GM18861 (cell line): ENCODE data around the gene HS6ST3.

Source experiments
- ATAC-seq: cut with Tn5 transposase; IDR thresholded peaks from one replicate; pipeline ENCODE4 v1.9.1; 2021; ENCODE audit not compliant: unreplicated experiment

Gene HS6ST3

DNA sequence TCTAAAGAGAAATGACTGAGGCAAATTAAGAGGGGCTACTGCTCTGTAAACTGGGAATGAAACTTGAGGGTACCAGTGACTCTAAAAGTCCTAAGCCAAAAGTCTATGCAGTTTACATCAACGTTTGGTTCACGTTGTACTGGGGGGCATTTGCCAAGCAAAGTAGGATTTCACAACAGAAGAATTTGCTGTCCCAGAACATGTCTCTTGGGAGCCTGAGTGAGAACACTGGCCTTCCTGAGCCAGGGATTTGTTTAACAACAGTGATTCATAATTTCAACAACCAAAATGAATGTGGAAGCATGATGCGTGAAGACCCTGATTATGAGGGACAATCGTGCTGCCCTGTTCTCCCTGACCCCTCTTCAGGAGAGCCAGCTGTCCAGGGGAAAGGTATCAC, 726.4 kb downstream of the HS6ST3 start:
- no peak for ATAC-seq

DNA sequence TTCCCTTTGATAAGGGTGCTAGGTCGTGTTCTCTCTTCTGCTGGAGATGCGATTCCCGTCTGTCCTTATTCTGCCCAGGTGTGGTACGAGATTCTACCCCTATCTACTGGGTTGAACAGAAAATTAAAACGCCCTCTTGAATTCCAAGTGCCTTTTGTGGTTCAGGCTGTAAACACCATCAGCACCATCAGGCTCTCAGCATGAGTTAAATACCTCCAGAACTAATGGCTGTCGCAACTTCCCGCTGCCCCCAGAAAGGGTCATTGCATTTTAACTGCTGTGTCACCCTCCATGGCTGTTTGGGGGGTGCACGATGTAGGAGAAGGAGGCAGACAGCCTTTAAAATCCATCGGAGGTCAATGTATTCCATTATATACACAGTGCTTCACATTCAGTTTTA, 727.0 kb downstream of the HS6ST3 start:
- no peak for ATAC-seq

DNA sequence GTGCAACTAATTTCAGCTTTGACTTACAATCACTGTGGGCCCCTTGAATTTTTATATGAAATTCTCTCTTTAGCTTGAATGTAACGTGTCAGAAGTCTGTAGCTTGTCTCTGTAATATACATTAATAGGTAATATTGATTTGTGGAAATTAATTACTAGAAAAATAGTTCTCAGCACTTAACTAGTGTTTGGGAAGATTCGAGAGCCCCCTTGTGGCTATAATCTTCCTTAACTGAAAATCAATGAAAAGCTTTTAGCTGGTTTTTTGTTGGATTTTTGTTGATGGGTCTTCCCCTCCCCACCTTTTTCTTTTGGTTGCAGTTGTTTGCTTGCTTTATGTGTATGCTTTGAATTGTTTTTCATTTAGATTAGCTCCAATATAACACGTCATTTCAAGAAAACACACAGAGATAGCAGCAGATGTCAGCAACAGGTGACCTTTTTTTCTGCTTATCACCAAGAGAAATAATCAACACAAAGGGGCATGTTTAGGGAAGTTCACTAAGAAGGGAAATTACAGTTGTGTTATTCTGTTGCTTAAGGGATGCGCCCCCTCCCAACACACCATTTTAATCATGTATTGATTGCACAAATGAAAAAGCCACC, 727.5 kb downstream of the HS6ST3 start:
- ATAC-seq: no peak

DNA sequence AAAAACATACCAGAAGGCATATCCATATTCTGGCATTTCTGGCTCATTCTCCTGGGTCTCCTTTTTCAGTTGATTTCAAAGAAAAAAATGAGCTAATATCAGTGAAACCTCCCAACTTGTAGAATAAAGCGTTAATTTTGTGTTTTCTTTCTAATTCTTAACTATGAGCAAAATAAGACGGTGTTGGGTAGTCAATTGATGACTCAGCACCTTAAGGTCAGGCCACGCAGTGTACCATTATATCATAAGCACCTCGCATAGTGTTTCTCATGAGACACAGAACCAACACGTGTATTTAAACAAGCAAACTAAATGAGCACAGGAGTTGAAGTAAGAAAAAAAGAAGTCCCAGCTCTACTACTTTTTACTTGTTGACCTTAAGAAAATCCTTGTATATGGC, 729.5 kb downstream of the HS6ST3 start:
- no peak for ATAC-seq

DNA sequence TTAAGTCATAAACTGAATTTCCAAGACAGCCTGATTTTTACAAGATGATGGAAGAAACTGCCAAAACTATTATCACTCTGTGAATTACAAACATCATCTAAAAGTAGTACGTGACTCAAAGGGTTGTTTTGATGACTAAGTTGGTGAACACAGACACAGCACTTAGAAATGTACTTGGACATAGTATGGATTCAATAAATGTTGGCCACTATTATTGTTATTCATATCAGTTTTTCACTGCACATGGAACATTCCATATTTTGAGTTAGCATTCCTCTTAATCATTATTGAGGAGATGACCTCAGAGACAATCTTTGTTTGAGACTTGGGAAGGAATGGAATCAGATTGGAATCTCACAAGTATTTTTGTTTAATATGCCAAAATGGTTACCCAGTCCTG, 731.5 kb downstream of the HS6ST3 start:
- no peak for ATAC-seq

DNA sequence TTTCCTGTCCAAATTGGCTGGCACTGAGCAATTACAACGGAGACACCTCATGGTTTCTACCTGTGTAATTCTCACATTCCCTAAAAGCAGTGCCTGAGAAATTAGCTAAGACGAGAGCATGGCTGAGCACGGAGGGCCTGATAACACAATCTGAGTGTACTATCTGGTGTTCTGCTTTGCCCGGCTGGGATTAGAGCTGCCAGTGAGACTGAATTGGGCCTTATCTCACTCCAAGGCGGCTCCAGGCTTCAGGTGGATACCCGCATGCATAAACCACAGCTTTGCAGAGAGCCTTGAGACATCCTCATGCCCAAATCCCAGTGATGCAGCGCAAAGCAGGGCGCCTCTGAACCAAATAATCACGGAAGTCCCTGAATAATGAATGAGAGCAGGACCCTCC, 732.1 kb downstream of the HS6ST3 start:
- ATAC-seq: no peak

DNA sequence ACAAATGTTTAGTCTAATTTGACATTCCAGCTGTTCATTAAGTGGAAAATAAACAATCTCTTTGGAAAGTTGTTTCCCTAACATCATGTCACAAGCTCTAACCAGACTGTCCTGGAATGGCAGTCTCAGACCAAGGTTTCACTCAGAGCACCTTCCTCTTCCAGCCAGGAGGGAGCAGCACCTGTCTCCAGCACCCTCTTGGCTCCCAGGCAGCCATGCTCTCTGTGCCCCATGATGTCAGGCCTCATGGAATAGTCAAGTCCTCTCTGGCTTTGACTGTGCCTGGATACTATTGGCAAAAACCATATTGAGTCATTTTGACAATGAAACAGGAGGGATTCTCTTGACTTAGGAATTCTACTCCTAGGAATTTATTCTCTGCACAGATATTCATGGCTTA, 733.0 kb downstream of the HS6ST3 start:
- peak; percentile 71 for ATAC-seq

DNA sequence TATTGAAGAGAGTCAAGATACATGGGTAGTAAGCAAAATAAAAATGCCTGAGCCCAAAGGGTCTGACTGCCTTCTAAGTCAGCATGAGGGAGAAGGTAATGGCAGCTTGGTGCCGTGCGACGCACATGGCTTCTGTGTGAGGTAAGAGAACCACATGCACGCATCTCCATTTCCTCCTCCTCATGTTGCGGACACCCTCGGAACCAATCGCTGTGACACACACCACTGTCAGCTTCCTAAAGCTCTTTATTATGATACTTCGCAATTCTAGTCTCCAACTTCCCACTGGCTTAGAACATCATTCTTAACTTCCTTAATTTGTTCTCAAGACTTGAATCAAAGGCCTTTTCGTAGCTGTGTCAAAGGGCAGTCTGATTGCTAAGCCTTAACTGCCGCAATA, 734.2 kb downstream of the HS6ST3 start:
- ATAC-seq: no peak

DNA sequence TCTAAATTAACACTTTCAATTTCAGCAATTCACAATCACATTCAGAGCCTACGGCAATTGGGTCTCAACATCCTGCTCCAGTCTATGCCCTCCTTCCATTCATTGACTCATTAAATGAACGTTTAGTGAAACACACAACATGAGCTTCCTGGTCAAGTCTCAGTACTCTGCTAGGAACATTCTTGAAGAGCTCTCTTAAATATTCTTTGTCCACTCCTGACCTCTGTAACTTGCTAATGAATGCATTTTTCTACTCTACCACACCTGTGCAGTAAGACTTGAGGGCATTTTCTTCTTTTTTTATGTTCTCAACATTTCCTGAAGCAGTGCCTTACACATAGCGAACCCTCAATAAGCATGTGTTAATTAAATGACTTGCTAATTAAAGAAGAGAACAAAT, 735.7 kb downstream of the HS6ST3 start:
- ATAC-seq: no peak

DNA sequence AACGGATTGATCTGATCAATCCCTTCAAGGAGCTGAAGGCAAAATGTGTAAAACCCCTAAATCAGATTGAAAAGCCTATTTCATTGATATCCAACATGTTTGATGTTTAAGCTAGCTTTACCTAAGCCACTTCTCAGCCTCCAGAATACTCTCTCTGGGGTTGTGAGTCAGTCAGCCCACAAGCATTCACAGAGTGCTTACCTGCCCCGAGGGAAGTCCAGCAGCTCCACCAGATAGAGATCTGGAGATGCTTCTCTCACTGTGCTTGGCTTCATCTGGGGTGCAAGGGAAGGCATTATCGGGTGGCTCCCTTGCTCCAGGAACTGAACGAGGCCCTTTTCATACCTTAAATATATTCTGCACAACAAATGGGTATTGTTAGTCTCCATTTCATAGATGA, 744.7 kb downstream of the HS6ST3 start:
- no peak for ATAC-seq

DNA sequence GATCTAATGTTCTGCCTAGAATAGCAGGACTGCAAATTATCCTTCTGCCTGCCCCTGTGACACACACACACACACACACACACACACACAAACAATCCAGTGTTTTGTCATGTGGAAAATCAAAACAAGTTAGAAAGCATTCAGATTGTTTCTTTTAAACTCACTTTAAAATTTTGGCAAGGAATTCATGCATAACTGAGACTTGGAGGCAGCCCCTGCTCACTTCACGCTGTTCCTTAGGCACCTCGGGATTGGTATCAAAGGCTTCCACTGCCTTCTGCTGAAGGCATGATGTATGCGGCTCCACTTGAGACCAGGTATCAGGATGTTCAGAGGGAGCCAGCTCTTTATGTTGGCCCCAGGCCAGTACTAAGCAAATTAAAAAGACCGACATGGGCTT, 745.6 kb downstream of the HS6ST3 start:
- no peak for ATAC-seq

DNA sequence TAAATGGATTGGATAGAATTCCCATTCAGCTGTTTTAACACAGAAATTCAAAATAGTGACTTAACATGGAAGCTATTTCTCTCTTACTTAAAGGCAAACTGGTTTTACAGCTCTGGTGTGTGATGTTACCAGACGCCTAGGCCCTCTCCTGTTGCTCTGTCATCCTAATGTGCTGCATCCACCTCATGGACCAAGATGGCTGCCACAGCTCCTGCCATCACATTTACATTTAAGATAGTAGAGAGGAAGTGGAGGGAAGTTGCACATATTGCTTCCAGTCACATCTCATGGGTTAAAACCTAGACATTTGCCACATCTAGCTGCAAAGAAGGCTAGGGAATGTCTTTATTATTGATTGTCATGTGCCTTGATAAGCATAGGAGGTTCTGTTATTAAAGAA, 746.8 kb downstream of the HS6ST3 start:
- ATAC-seq: no peak

DNA sequence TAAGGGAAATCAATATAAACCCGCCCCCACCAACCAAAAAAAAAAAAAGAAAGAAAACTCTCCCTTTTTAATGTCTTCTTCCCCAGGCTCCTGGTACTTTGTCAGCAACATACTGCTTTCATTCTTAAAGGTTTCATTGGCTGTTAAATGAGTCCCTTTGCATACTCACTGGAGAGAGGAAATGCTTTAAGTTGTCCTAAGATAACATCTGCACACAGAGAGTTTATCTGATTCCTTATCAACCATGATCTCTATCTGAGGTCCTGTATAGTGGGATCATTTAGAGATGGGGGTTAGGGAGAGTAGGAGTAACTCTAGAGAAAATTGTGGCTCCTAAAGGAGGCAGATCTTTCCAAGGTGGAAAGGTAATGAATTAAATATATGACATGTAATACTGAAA, 747.9 kb downstream of the HS6ST3 start:
- ATAC-seq: no peak

DNA sequence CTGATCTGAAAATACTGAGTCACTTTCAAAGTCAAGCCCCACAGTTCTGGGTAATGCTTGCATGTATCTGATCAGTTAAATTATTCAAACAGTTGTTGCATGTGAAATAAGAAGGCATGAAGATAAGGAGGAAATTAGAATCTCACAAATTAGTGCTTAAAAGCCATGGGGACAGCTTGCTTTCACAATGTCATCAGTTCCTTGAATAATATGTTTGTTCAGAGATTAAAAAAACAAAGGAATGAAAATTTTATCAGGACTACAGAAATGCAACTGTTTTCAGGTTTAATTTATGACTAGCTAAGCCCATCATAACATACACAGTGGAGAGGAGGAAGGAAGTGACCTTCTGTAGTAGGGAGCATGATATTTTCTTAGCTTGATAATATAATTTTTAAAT, 754.3 kb downstream of the HS6ST3 start:
- ATAC-seq: no peak

DNA sequence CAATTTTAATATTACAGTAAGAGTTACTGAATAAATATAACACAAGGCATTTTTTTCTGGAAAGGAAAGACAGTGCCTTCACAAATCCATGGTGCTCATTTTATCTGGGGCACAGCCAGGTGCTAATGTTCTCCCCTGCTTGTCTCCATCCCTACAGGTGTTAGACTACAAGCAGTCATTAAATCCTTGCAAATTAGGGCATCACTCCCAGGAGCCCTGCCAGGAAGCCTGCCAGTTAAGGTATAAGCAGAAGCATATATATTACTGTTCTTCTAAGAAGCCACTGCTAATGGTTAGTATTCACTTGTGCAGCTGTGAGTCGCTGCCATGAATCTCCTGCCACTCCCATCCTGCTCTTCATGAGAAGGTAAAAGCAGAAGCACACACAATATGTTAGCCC, 754.7 kb downstream of the HS6ST3 start:
- ATAC-seq: no peak

DNA sequence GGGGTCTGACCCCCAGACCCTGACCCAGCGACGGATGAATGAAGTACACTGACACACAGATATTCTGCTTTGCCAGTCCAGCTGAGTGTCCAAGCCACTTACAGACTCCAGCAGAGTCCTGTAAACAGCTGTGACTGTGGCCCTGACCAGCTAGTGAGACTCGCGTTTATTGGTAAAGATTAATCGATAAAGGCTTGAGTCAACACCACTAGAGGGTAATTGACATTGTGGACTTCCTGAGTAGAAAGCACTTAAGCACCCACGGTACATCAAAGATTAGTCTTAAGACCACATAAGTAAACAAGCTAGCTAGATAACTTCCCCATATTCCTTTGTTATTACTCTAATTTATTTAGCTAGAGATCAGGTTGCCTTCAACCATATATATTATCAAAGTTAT, 758.4 kb downstream of the HS6ST3 start:
- no peak for ATAC-seq

DNA sequence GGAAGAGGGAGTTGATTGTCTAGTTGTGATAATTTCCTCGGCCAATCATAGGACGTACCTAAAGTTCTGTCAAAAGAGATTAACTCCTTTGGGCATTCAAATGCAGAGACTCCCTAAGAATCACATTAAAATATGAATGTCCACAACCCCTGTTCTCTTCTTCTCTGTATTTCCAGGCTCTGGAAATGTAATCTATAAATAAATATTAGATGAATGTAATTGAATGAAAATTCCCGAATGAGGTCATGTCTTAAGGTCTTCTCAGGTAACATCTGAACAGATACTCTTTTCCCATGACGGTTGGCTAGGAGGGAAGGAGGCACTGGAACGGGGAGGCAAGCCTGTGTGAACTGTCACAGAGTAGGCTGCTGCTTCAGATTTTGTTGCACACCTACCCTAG, 759.2 kb downstream of the HS6ST3 start:
- no peak for ATAC-seq

DNA sequence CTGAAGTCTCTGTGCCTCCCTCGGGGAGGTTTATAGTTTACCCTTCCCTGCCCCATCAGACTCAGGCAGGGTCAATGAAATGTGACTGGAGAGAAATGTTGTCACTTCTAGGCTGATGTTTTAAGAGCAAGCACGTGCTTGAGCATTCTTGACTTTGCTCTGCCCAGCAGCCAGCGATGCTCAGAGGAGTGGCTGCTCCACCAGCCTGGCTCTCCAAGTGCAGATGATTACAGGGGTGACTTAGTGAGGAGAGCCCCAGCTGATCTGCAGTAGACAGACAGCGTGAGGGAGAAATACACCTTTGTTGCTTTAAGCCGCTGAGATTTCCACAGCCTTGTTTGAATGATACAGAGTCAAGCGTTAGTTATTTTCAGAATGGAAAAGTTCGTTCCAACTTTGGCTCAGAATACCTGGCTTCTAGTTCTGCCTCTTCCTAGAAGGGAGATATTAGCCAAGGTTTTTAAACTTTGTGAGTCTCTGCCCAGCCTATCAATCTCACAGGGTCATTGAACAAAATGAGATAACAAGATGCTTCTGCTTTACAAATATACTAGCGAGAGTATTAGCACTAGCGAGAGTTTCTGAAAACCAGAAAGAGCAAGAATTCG, 760.7 kb downstream of the HS6ST3 start:
- no peak for ATAC-seq

DNA sequence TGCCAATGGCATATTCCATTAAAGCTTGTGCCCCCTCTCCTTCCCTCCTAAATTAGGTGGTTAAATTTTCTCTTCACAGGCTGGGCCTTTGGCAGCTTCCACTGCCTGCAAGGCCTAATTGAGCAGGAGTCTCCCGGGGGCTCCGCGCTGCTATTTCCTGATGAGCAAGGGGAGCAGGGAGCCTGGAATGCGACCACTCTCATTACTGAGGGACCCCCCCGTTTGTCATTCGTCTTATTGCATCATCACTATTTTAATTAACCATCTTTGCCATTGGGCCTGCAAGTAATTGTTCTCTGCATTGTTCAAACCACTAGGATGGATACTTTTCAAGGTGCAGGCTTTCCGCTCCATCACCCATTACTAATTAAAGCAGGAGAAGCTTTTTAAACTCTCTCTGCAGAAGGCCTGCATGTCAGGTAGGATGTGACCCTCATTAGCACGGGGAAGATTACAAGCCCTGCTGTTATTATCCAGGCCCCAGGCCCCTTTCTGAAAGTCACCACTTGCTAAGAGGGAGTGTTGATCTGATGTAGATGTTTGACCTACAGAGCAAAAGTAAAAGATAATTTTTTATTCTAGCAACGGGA, 762.0 kb downstream of the HS6ST3 start:
- ATAC-seq: no peak

DNA sequence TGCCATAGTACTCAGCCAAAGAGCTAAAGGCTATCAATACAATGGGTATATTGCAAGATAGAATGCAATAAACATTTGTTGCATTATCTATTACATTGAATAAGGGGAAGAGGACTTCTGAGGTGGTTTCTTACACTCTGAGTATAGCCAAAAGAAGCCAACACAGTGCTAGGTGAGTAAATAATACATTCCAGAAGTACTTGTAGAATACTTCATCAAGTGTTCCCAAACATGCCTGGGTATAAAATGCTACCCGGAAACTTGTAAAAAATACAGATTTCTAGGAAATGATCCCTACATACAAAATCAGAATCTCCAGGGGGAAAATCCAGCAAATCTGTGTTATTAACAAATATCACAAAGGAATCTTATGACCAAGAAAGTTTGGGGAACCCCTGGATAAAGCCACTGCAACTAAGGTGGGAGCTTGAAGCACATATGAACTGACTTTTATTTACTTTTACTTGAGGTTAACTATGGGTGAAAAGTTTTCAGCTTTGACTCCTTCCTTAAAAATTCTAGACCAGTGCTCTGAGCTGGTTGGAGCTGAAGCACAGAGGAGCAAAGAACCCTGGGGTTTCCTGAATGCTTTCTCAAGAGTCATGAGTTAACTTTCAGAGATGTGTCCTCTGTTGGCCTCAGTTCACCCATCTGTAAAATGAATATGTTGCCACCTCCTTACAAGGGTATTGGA, 768.4 kb downstream of the HS6ST3 start:
- ATAC-seq: no peak

DNA sequence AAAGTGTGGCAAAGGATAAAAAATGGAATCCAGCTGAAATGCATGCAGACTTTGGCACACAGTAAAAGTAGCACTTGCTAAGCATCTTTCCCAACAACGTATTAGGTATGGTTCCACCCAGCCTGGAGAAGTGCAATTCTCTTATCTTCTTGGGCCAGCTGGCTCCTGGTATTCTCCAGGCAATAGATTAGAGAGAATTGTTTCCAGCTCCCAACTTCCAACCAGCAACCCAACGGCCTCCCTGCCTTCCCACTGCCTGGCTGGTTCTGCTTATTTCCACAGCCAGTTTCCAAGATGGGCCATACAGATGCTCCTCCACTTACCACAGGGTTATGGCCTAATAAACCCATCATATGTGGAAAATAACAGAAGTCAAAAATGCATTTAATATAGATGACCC, 771.0 kb downstream of the HS6ST3 start:
- no peak for ATAC-seq

DNA sequence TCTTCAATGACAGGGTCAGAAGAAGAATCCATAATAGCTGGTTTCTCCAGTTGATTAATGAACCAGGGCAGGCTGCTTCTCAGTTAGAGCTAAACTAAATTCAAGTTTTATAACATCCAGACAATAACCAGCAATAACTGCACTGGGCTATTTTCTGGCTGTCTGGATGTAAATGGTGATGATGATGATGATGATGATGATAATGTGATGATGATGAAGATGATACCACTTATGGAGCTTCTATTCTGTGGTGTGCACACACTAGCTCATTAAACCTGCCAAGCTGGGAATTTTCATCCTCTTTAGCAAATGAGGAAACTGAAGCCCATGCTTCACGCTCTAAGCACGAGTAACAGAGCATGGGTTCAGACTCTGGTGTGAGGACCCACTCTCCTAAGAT, 772.2 kb downstream of the HS6ST3 start:
- ATAC-seq: no peak
